ENCODE results near the gene HSP90B1. TPM values are rescaled to one million over a fixed set of nuclear protein-coding genes. Genes with fewer than 3 reads are reported as not detected.

HSP90B1 gene
- total and polyA plus RNA-seq, 9 of the 15 experiments (the other 6 are each of a cell fraction or from before 2014, with no cell fraction given): 196 to 719 (median 557) TPM

GRCh38 chr12:103965590-103966504, 35.6 kb downstream of the HSP90B1 start, which contains the start of gene TDG (continued):
- TF ChIP-seq MTA1 (IDR thresholded peaks at IDR 0.05; ENCODE audit: borderline replicate concordance) (0 out of 2 replicates have a peak, but pooled peaks have one; percentile 42), NBN (IDR thresholded peaks at IDR 0.05; ENCODE audit: low read depth) (peak; percentile 37; the same call in 1 of the 2 replicates), ZBTB17 (CRISPR knock-in tag; IDR thresholded peaks at IDR 0.05) (no peak), TFAM (CRISPR knock-in tag; conservative IDR thresholded peaks at IDR 0.05) (no peak), ZNF699 (CRISPR knock-in tag; IDR thresholded peaks at IDR 0.05; ENCODE audit: insufficient replicate concordance) (no peak), ZBTB9 (CRISPR knock-in tag; IDR thresholded peaks at IDR 0.05) (0 out of 2 replicates have a peak, but pooled peaks have one; percentile 67), BMI1 (IDR thresholded peaks at IDR 0.05; ENCODE audit: low read length) (no peak), PTBP1 (IDR thresholded peaks at IDR 0.05; ENCODE audit: low read depth, low read length) (no peak), FOXA1 (IDR thresholded peaks at IDR 0.05; ENCODE audit: borderline replicate concordance) (no peak), HIVEP1 (CRISPR knock-in tag; IDR thresholded peaks at IDR 0.05) (no peak), NFYB (IDR thresholded peaks at IDR 0.05; ENCODE audit: extremely low read depth, insufficient read length) (peak; percentile 83), ILF3 (IDR thresholded peaks at IDR 0.05; ENCODE audit: borderline replicate concordance) (peak; percentile 47; the same call in 1 of the 2 replicates), STAT5B (CRISPR knock-in tag; IDR thresholded peaks at IDR 0.05) (no peak), ZZZ3 (IDR thresholded peaks at IDR 0.05) (peak; percentile 77; the same call in 1 of the 2 replicates), SMAD2 (IDR thresholded peaks at IDR 0.05; ENCODE audit: low read depth, low read length) (no peak), TEAD4 (IDR thresholded peaks at IDR 0.05; ENCODE audit: low read length) (no peak), TEAD4 (CRISPR knock-in tag; IDR thresholded peaks at IDR 0.05; ENCODE audit: borderline replicate concordance) (no peak), ID3 (CRISPR knock-in tag; IDR thresholded peaks at IDR 0.05) (no peak), ID3 (tag; IDR thresholded peaks at IDR 0.05) (peak; percentile 74; the same call in 1 of the 2 replicates), ZNF239 (CRISPR knock-in tag; IDR thresholded peaks at IDR 0.05) (no peak), ZNF551 (CRISPR knock-in tag; IDR thresholded peaks at IDR 0.05) (no peak), SMAD3 (CRISPR knock-in tag; conservative IDR thresholded peaks at IDR 0.05) (no peak), ZNF174 (CRISPR knock-in tag; IDR thresholded peaks at IDR 0.05) (no peak), NFXL1 (CRISPR knock-in tag; IDR thresholded peaks at IDR 0.05) (no peak), ETV1 (tag; conservative IDR thresholded peaks at IDR 0.05; ENCODE audit: low read depth) (peak; percentile 75), USF2 (CRISPR knock-in tag; IDR thresholded peaks at IDR 0.05) (peak; percentile 99)

Data from K562 (cell line).